Activated T-helper 2 cell treated with anti-CD3 and anti-CD28 coated beads, Interferon-gamma antibody, Interleukin-2, Interleukin-4, amounts not matched to agents 10 μg/mL and 5 μg/mL and 100 μg/mL, durations not matched to agents 14 hours and 24 hours and 36 hours (primary cell): ENCODE measurements around the gene EFCAB13. TPM values are rescaled to one million over a fixed set of nuclear protein-coding genes. Genes with fewer than 3 reads are reported as not detected.

Experiments used
- DNase-seq: peaks from one replicate; pipeline ENCODE4 v3.0.0; 2021; ENCODE audit warnings: low spot score
- H3K27ac Mint-ChIP-seq: one replicate; pipeline ENCODE4 v1.8.0; 2021; ENCODE audit warnings: mixed read lengths
- H3K27me3 Mint-ChIP-seq: one replicate; pipeline ENCODE4 v1.8.0; 2021; ENCODE audit warnings: low read depth, mixed read lengths
- H3K36me3 Mint-ChIP-seq: one replicate; pipeline ENCODE4 v1.8.0; 2021; ENCODE audit warnings: low read depth, mixed read lengths
- H3K4me1 Mint-ChIP-seq: one replicate; pipeline ENCODE4 v1.8.0; 2021; ENCODE audit warnings: low read depth, mixed read lengths
- H3K4me3 Mint-ChIP-seq: one replicate; pipeline ENCODE4 v1.8.0; 2021; ENCODE audit warnings: low read depth, mild to moderate bottlenecking, moderate library complexity, mixed read lengths
- H3K9me3 Mint-ChIP-seq: one replicate; pipeline ENCODE4 v1.8.0; 2021; ENCODE audit warnings: mixed read lengths
- intact Hi-C: fragments of 100-400 bp; cut with micrococcal nuclease; formaldehyde crosslinking; loops from one replicate; pipeline ENCODE4 v1.15.1; 2023
- total RNA-seq: library from RNA; stranded (reverse); gene quantifications from 2 replicates; pipeline ENCODE4 v1.2.3, GENCODE V29; 2022

EFCAB13 gene
- total RNA-seq, 1 donor from 2014 or later: 2.7 TPM

DNA sequence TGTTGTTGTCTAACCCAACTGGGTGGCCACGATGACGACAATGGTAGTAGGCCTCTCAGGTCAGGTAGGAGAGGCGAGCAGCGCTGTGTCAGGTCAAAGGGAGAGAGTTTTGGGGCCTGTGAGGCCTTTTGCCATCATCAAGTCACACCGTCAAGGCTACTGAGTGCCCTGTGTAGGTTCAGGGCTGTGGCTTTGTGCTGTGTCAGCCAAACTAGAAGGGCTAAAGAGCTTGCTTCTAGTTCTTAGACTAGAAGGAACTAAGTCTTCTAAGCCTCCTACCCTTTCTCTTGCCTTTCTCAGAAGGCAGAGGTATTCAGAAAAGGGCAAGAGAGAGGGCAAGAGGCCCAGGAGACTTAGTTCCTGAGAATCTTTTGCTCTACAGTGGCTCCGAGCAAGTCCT lies 25.0 kb upstream of the EFCAB13 start:
- H3K27me3 Mint-ChIP-seq: peaks cover 2% of the 10 kb centered on the region
- intact Hi-C loops: no loop called here
- no peaks in the 10 kb centered on the region for H3K9me3 Mint-ChIP-seq
- peaks cover 16% of the 10 kb centered on the region for H3K4me1 Mint-ChIP-seq
- no peak for DNase-seq
- no peaks in the 10 kb centered on the region for H3K36me3 Mint-ChIP-seq
- no peak overlapping the region for H3K4me3 Mint-ChIP-seq
- no peak overlapping the region for H3K27ac Mint-ChIP-seq

- no peak for DNase-seq
- Mint-ChIP-seq H3K27me3 (no peaks in the 10 kb centered on the region), H3K4me3 (no peak overlapping the region), H3K36me3 (no peaks in the 10 kb centered on the region), H3K27ac (no peak overlapping the region), H3K4me1 (peaks cover 16% of the 10 kb centered on the region), H3K9me3 (no peaks in the 10 kb centered on the region)
- intact Hi-C loops: no loop called here
Measured at GRCh38 chr17:47299239-47299910, 24.4 kb upstream of the EFCAB13 start.

- H3K27ac Mint-ChIP-seq: no peak overlapping the region
- peaks cover 23% of the 10 kb centered on the region for H3K4me1 Mint-ChIP-seq
- no peak overlapping the region for H3K4me3 Mint-ChIP-seq
- H3K9me3 Mint-ChIP-seq: no peaks in the 10 kb centered on the region
- intact Hi-C loops: loop anchor here (2.0 to 5.0 kb wide), 2 partner anchors 42 to 68 kb away; no protein-coding TSS in a partner anchor
- DNase-seq: no peak
- H3K27me3 Mint-ChIP-seq: no peaks in the 10 kb centered on the region
- no peaks in the 10 kb centered on the region for H3K36me3 Mint-ChIP-seq
Measured at GRCh38 chr17:47300718-47301117, 23.0 kb upstream of the EFCAB13 start.

DNA sequence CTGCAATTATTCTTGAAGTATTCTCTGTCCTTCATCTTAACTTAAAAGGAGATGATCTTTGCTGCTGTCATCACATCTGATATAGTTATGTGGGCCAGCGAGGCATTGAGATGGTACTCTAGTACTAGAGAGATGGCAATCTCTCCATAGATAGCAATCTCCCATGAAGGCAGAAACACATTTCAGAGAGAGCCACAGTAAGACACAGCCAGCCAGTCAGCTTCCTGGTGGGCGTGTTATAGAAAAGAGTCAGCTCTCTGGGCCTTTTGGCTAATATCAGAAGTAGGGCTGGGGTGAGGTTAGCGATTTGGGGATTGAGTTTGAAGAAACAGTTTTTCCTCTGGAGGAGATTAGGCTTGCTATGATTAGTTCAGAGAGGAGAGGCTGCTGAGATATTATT lies 22.6 kb upstream of the EFCAB13 start:
- Mint-ChIP-seq H3K27ac (peak overlapping the region; percentile 9), H3K36me3 (no peaks in the 10 kb centered on the region), H3K9me3 (no peaks in the 10 kb centered on the region), H3K4me3 (no peak overlapping the region), H3K27me3 (no peaks in the 10 kb centered on the region), H3K4me1 (peaks cover 24% of the 10 kb centered on the region)
- intact Hi-C loops: loop anchor here (2.0 to 5.0 kb wide), 2 partner anchors 42 to 69 kb away; no protein-coding TSS in a partner anchor
- DNase-seq: peak; percentile 33

GRCh38 chr17:47301831-47302230 lies 21.9 kb upstream of the EFCAB13 start:
- H3K4me1 Mint-ChIP-seq: peaks cover 25% of the 10 kb centered on the region
- no peaks in the 10 kb centered on the region for H3K27me3 Mint-ChIP-seq
- intact Hi-C loops: loop anchor here (2.0 to 5.0 kb wide), 2 partner anchors 43 to 70 kb away; no protein-coding TSS in a partner anchor
- no peak overlapping the region for H3K27ac Mint-ChIP-seq
- H3K9me3 Mint-ChIP-seq: no peaks in the 10 kb centered on the region
- DNase-seq: no peak
- no peak overlapping the region for H3K4me3 Mint-ChIP-seq
- H3K36me3 Mint-ChIP-seq: no peaks in the 10 kb centered on the region

- peaks cover 25% of the 10 kb centered on the region for H3K4me1 Mint-ChIP-seq
- no peaks in the 10 kb centered on the region for H3K27me3 Mint-ChIP-seq
- H3K36me3 Mint-ChIP-seq: no peaks in the 10 kb centered on the region
- H3K9me3 Mint-ChIP-seq: no peaks in the 10 kb centered on the region
- intact Hi-C loops: loop anchor here (5.0 kb wide), 1 partner anchor 72 kb away; no protein-coding TSS in a partner anchor
- no peak overlapping the region for H3K4me3 Mint-ChIP-seq
- H3K27ac Mint-ChIP-seq: no peak overlapping the region
- no peak for DNase-seq
Measured at GRCh38 chr17:47304186-47304585, 19.6 kb upstream of the EFCAB13 start.

- intact Hi-C loops: no loop called here
- DNase-seq: no peak
- no peak overlapping the region for H3K27ac Mint-ChIP-seq
- H3K4me3 Mint-ChIP-seq: no peak overlapping the region
- H3K36me3 Mint-ChIP-seq: no peaks in the 10 kb centered on the region
- H3K9me3 Mint-ChIP-seq: no peaks in the 10 kb centered on the region
- H3K27me3 Mint-ChIP-seq: peaks cover 2% of the 10 kb centered on the region
- H3K4me1 Mint-ChIP-seq: peaks cover 21% of the 10 kb centered on the region
Measured at GRCh38 chr17:47305302-47305923, 18.3 kb upstream of the EFCAB13 start.

DNA sequence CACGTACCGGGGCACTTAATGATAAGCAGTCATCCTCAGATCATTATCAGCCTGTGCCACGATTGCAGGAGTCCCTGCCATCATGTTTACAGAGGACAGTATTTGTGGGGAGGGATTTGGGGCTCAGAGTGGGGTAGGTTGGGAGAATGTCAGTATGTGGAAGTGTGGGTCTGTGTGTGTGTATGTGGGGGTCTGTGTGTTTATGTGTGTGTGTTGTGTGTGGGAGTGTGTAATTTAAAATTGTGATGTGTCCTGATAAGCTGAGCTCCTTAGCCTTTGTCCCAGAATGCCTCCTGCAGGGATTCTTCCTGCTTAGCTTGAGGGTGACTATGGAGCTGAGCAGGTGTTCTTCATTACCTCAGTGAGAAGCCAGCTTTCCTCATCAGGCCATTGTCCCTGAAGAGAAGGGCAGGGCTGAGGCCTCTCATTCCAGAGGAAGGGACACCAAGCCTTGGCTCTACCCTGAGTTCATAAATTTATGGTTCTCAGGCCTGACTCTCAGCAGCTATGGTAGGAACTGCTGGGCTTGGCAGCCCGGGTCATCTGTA lies 13.5 kb upstream of the EFCAB13 start:
- no peaks in the 10 kb centered on the region for H3K9me3 Mint-ChIP-seq

GRCh38 chr17:47311420-47311819 lies 12.3 kb upstream of the EFCAB13 start:
- no peak overlapping the region for H3K4me3 Mint-ChIP-seq

More for the DNA sequence above, 13.5 kb upstream of the EFCAB13 start:
- no peak for DNase-seq
- H3K27ac Mint-ChIP-seq: no peak overlapping the region
- H3K27me3 Mint-ChIP-seq: peaks cover 7% of the 10 kb centered on the region
- peaks cover 5% of the 10 kb centered on the region for H3K4me1 Mint-ChIP-seq
- no peak overlapping the region for H3K4me3 Mint-ChIP-seq
- H3K36me3 Mint-ChIP-seq: no peaks in the 10 kb centered on the region
- intact Hi-C loops: no loop called here

DNA sequence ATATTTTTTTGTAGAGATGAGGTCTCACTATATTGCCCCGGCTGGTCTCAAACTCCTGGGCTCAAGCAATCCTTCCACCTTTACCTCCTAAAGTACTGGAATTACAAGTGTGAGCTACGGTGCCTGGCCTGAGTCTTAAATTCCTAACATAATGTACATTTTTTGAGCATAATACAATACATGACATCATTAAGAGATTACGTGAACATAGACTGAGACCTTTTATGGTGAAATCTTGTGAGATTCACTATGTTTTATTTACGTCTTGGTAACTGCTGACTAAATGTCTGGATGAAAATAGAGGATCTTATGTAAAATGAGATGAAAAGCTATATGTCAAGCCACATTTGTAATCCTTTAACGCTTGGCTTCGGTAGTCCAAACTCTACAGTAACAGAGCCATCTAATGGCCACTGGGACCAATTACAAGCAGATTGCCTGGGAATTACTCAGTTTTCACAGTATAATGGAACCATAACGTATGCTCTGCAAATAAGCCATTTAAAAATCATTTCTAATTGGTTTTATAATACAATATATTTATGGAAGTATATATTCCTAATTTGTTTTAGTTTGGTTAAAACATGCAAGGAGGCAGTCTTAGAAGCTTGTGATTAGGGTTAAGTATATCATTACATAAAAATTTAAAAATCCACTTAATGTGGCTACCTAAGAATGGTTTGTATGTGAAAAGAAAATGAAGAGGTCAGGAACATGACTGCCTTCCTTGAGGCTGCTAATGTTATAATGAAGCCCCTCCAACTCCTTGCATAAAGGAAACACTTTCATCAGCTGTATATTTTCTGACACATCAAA lies 8.1 kb upstream of the EFCAB13 start:
- no peak overlapping the region for H3K4me3 Mint-ChIP-seq
- no peaks in the 10 kb centered on the region for H3K9me3 Mint-ChIP-seq
- no peak overlapping the region for H3K27ac Mint-ChIP-seq
- H3K36me3 Mint-ChIP-seq: no peaks in the 10 kb centered on the region
- DNase-seq: no peak
- peaks cover 11% of the 10 kb centered on the region for H3K27me3 Mint-ChIP-seq
- no peaks in the 10 kb centered on the region for H3K4me1 Mint-ChIP-seq
- intact Hi-C loops: loop anchor here (1.0 kb wide), 1 partner anchor 86 kb away; no protein-coding TSS in a partner anchor

More at GRCh38 chr17:47311420-47311819, 12.3 kb upstream of the EFCAB13 start:
- intact Hi-C loops: no loop called here
- Mint-ChIP-seq H3K27me3 (peaks cover 7% of the 10 kb centered on the region), H3K9me3 (no peaks in the 10 kb centered on the region), H3K27ac (no peak overlapping the region), H3K4me1 (no peaks in the 10 kb centered on the region), H3K36me3 (no peaks in the 10 kb centered on the region)
- DNase-seq: no peak

- intact Hi-C loops: no loop called here
- Mint-ChIP-seq H3K27me3 (peaks cover 15% of the 10 kb centered on the region), H3K27ac (no peak overlapping the region), H3K4me1 (no peaks in the 10 kb centered on the region), H3K9me3 (peaks cover 5% of the 10 kb centered on the region), H3K4me3 (no peak overlapping the region), H3K36me3 (no peaks in the 10 kb centered on the region)
- DNase-seq: no peak
Measured at GRCh38 chr17:47316311-47316710, 7.4 kb upstream of the EFCAB13 start.

DNA sequence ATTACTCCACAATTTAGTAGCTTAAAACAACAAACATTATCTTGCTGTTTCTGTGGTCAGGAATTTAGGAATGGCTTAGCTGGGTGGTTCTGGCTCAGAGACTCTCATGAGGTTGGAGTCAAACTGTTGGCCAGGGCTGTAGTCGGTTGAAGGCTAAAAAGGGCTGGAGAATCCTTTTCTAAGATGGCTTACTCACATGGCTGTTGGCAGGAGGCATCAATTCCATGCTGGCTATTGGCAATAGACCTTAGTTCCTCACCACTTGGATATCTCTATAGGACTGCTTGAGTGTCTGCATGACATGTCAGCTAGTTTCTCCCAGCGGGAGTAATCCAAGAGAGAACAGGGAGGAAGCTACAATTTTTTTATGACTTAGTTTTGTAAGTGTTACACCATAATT lies 6.6 kb upstream of the EFCAB13 start:
- Mint-ChIP-seq H3K27ac (no peak overlapping the region), H3K9me3 (peaks cover 7% of the 10 kb centered on the region), H3K4me3 (no peak overlapping the region), H3K4me1 (no peaks in the 10 kb centered on the region), H3K27me3 (peaks cover 14% of the 10 kb centered on the region), H3K36me3 (no peaks in the 10 kb centered on the region)
- intact Hi-C loops: no loop called here
- no peak for DNase-seq
